ENCODE results near the gene FIGN.

FIGN gene

GRCh38 chr2:163736433-163737189 is 803 bp upstream of the FIGN start:
- peak; percentile 62 for DNase-seq

GRCh38 chr2:163734881-163735684 is 725 bp downstream of the FIGN start:
- DNase-seq: no peak

GRCh38 chr2:163734401-163734800 is 1.4 kb downstream of the FIGN start:
- DNase-seq: no peak

GRCh38 chr2:163733956-163734355 is 1.9 kb downstream of the FIGN start:
- no peak for DNase-seq

GRCh38 chr2:163733301-163733938 is 2.4 kb downstream of the FIGN start:
- DNase-seq: no peak

- DNase-seq: no peak
These were observed 3.1 kb downstream of the FIGN start for GRCh38 chr2:163732727-163733126.

GRCh38 chr2:163731735-163732134 is 4.1 kb downstream of the FIGN start:
- DNase-seq: no peak

- DNase-seq: no peak
These were observed 5.3 kb downstream of the FIGN start for GRCh38 chr2:163730556-163730955.

- DNase-seq: no peak
These were observed 6.1 kb downstream of the FIGN start for GRCh38 chr2:163729636-163730273.

GRCh38 chr2:163723881-163724280 is 11.9 kb downstream of the FIGN start:
- DNase-seq: no peak

- no peak for DNase-seq
These were observed 12.5 kb downstream of the FIGN start for GRCh38 chr2:163723348-163723747.

GRCh38 chr2:163719331-163719730 is 16.5 kb downstream of the FIGN start:
- DNase-seq: no peak

- DNase-seq: no peak
These were observed 17.7 kb downstream of the FIGN start for GRCh38 chr2:163717993-163718680.

GRCh38 chr2:163717515-163717914 is 18.3 kb downstream of the FIGN start:
- DNase-seq: no peak

- DNase-seq: no peak
These were observed 19.7 kb downstream of the FIGN start for GRCh38 chr2:163716101-163716500.

- no peak for DNase-seq
These were observed 20.1 kb downstream of the FIGN start for GRCh38 chr2:163715668-163716067.

- no peak for DNase-seq
These were observed 20.6 kb downstream of the FIGN start for GRCh38 chr2:163715199-163715598.

- no peak for DNase-seq
These were observed 22.1 kb downstream of the FIGN start for GRCh38 chr2:163713534-163714311.

GRCh38 chr2:163711699-163712098 is 24.1 kb downstream of the FIGN start:
- no peak for DNase-seq

- DNase-seq: no peak
These were observed 24.6 kb downstream of the FIGN start for GRCh38 chr2:163711258-163711657.

GRCh38 chr2:163709270-163709669 is 26.5 kb downstream of the FIGN start:
- no peak for DNase-seq

- DNase-seq: no peak
These were observed 27.5 kb downstream of the FIGN start for GRCh38 chr2:163708265-163708664.
